Epithelial cell of esophagus (primary cell): Measurements from ENCODE around the gene UMOD.

Experiments used
- DNase-seq: peaks from one replicate; pipeline ENCODE4 v3.0.0; 2010; ENCODE audit warnings: low read depth
- H3K4me3 ChIP-seq: 2 replicates; pipeline ENCODE4 v1.5.1; 2011; ENCODE audit warnings: mild to moderate bottlenecking, low read length, control low read depth
- CTCF ChIP-seq: IDR thresholded peaks from 2 replicates; pipeline ENCODE4 v1.5.1; 2011; ENCODE audit warnings: low read depth, mild to moderate bottlenecking, low read length, control low read depth, inconsistent platforms; ENCODE audit not compliant: insufficient read depth; ENCODE audit errors: missing control alignments

UMOD gene

GRCh38 chr16:20369452-20370054 is 17.0 kb upstream of the UMOD start:
- DNase-seq = no peak
- TF ChIP-seq CTCF = no peak
- H3K4me3 ChIP-seq = no peak overlapping the region

- DNase-seq = no peak
- TF ChIP-seq CTCF = no peak
- no peak overlapping the region for H3K4me3 ChIP-seq
Observed at GRCh38 chr16:20364051-20364450, 11.5 kb upstream of the UMOD start.

GRCh38 chr16:20363191-20363590 is 10.7 kb upstream of the UMOD start:
- no peak overlapping the region for H3K4me3 ChIP-seq
- DNase-seq = no peak
- TF ChIP-seq CTCF = no peak

- no peak for TF ChIP-seq CTCF
- no peak for DNase-seq
- no peak overlapping the region for H3K4me3 ChIP-seq
Observed at GRCh38 chr16:20359997-20360396, 7.5 kb upstream of the UMOD start.

GRCh38 chr16:20355114-20355782 is 2.7 kb upstream of the UMOD start:
- no peak for TF ChIP-seq CTCF
- no peak overlapping the region for H3K4me3 ChIP-seq
- DNase-seq = no peak

GRCh38 chr16:20353379-20353778 is 864 bp upstream of the UMOD start:
- DNase-seq = no peak
- TF ChIP-seq CTCF = no peak
- no peak overlapping the region for H3K4me3 ChIP-seq

GRCh38 chr16:20349615-20350014 is 2.9 kb downstream of the UMOD start:
- no peak overlapping the region for H3K4me3 ChIP-seq
- TF ChIP-seq CTCF = no peak
- no peak for DNase-seq
